K562 (cell line): Measurements from ENCODE around the gene CFAP92. TPM values are rescaled to one million over a fixed set of nuclear protein-coding genes. Genes with fewer than 3 reads are reported as not detected.

Experiments used
- BRF1 ChIP-seq: IDR thresholded peaks from 3 replicates; pipeline ENCODE4 v1.6.1; 2011; ENCODE audit warnings: borderline replicate concordance, mild to moderate bottlenecking; ENCODE audit not compliant: insufficient read length; ENCODE audit errors: extremely low read depth
- CCAR2 ChIP-seq: fragments of 200-400 bp; formaldehyde crosslinking; IDR thresholded peaks from 2 replicates; pipeline ENCODE4 v1.6.1; 2017; ENCODE audit warnings: mild to moderate bottlenecking, low read depth, low read length
- DPF2 ChIP-seq: fragments of 450-650 bp; IDR thresholded peaks from 2 replicates; pipeline ENCODE4 v1.6.1; 2016
- SRSF1 ChIP-seq: fragments of 200-400 bp; formaldehyde crosslinking; IDR thresholded peaks from 2 replicates; pipeline ENCODE4 v1.6.1; 2017; ENCODE audit warnings: mild to moderate bottlenecking, low read depth, low read length, moderate library complexity
- YY1 ChIP-seq, 3 experiments: IDR thresholded peaks; 2 replicates each; pipeline ENCODE4 v1.6.1; 2011; ENCODE audit warnings: low read length in 2 of 3, mild to moderate bottlenecking in 2 of 3, moderate library complexity in 2 of 3, borderline replicate concordance in 1 of 3, control low read depth in 1 of 3, low read depth in 1 of 3; ENCODE audit not compliant: insufficient read depth in 3 of 3, insufficient replicate concordance in 2 of 3, control insufficient read depth in 1 of 3, insufficient read length in 1 of 3; ENCODE audit errors: extremely low read depth in 1 of 3
- ZBED1 ChIP-seq: IDR thresholded peaks from 2 replicates; pipeline ENCODE4 v1.6.1; 2014
- ZKSCAN1 ChIP-seq: fragments of 150-350 bp; IDR thresholded peaks from 2 replicates; pipeline ENCODE4 v1.6.1; 2016; ENCODE audit warnings: low read depth, low read length
- ZNF3 ChIP-seq: fragments of 250-450 bp; sonication (Bioruptor Pico); IDR thresholded peaks from 2 replicates; pipeline ENCODE4 v1.5.0; 2021; ENCODE audit warnings: mild to moderate bottlenecking, moderate library complexity
- ZNF507 ChIP-seq: conservative IDR thresholded peaks from 2 replicates; pipeline ENCODE4 v1.6.1; 2017; ENCODE audit warnings: missing genetic modification characterization, missing compliant biosample characterization
- polyA plus RNA-seq, 8 experiments: library from polyadenylated mRNA; depleted of rRNA in 4 of 8; stranded (reverse) in 5 of 8; unstranded in 3 of 8; fragments of >200 nt; fragmentation: Nextera tagmentation in 2 of 8; fragmentation: Illumina TruSeq in 1 of 8; extraction: Ambion mirVana in 2 of 8; extraction: Trizol in 1 of 8; gene quantifications; 2 replicates each; pipeline versions ENCODE4 v1.2.1 to v1.2.3, GENCODE V29; 2011 to 2014; ENCODE audit warnings: inconsistent platforms in 1 of 8, missing spikeins in 1 of 8
- total RNA-seq, 7 experiments: library from RNA; depleted of rRNA in 6 of 7; stranded (reverse); fragments of >200 nt in 6 of 7; fragmentation: Illumina TruSeq in 2 of 7; extraction: Trizol in 2 of 7; gene quantifications; 2 replicates each; pipeline versions ENCODE4 v1.2.1 to v1.2.3, GENCODE V29; 2011 to 2021; ENCODE audit warnings: low replicate concordance in 1 of 7
- TF ChIP-seq, protein P1 (sequence below): fragments of 250-450 bp; sonication (Bioruptor Pico); IDR thresholded peaks from 2 replicates; pipeline ENCODE4 v1.8.0; 2021; ENCODE audit warnings: borderline replicate concordance, mild to moderate bottlenecking, moderate library complexity; ENCODE audit not compliant: poor library complexity, severe bottlenecking
- TF ChIP-seq, protein P2 (sequence below): fragments of 200-800 bp; sonication (Bioruptor generic); IDR thresholded peaks from 2 replicates; pipeline ENCODE4 v1.6.1; 2017; ENCODE audit warnings: missing genetic modification characterization, missing compliant biosample characterization
- TF ChIP-seq, protein P3 (sequence below): fragments of 200-600 bp; sonication (generic); IDR thresholded peaks from one replicate; pipeline ENCODE4 v1.6.1; 2012; ENCODE audit warnings: mild to moderate bottlenecking, low read depth, low read length, inconsistent platforms

Gene CFAP92
- total and polyA plus RNA-seq, 9 of the 15 experiments (the other 6 are each of a cell fraction or from before 2014, with no cell fraction given): 0.06 to 0.62 (median 0.36) TPM

DNA sequence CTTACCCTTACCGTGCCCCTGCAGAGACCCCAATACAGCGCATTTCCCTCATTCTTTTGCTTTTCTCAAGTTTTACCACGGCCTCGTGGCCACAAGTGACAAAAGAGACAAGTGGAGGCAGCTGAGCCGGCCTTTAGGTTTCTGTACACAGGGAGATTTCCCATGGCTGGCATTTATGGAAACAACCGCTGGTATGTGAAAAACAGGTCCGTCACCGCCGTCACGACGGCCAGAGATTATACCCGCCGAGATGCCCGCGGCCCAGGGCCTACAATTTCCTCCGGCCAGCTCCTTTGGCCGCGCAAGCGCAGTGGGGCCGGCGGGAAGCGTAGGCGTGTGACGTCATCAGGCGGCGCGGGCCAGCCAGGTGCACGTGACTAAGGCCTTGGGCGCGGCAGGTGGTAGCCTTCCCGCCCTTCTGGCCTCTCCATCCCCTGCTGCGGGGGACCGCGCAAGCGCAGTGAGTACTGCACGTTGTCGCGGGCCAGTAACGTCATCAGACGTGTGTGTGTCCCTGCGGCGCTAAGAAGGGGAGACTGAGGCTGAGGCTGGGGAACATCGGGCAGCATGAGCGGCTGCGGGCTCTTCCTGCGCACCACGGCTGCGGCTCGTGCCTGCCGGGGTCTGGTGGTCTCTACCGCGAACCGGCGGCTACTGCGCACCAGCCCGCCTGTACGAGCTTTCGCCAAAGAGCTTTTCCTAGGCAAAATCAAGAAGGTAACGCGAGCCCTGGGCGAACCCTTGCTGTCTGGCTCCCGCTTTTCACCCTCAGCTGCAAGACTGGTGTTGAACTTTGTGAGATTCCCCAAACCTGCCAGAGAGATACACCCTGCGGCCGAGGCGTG lies 114.5 kb downstream of the CFAP92 start, which contains the start of gene ACAD9 (continued):
- TF ChIP-seq, protein P1, sequence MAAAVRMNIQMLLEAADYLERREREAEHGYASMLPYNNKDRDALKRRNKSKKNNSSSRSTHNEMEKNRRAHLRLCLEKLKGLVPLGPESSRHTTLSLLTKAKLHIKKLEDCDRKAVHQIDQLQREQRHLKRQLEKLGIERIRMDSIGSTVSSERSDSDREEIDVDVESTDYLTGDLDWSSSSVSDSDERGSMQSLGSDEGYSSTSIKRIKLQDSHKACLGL (CRISPR knock-in tag): peak; percentile 85
- 0 out of 2 replicates have a peak, but pooled peaks have one; percentile 64 for TF ChIP-seq ZKSCAN1
- TF ChIP-seq, protein P2, sequence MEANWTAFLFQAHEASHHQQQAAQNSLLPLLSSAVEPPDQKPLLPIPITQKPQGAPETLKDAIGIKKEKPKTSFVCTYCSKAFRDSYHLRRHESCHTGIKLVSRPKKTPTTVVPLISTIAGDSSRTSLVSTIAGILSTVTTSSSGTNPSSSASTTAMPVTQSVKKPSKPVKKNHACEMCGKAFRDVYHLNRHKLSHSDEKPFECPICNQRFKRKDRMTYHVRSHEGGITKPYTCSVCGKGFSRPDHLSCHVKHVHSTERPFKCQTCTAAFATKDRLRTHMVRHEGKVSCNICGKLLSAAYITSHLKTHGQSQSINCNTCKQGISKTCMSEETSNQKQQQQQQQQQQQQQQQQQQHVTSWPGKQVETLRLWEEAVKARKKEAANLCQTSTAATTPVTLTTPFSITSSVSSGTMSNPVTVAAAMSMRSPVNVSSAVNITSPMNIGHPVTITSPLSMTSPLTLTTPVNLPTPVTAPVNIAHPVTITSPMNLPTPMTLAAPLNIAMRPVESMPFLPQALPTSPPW (CRISPR knock-in tag): peak; percentile 52; the same call in 1 of the 2 replicates
- TF ChIP-seq, protein P3, sequence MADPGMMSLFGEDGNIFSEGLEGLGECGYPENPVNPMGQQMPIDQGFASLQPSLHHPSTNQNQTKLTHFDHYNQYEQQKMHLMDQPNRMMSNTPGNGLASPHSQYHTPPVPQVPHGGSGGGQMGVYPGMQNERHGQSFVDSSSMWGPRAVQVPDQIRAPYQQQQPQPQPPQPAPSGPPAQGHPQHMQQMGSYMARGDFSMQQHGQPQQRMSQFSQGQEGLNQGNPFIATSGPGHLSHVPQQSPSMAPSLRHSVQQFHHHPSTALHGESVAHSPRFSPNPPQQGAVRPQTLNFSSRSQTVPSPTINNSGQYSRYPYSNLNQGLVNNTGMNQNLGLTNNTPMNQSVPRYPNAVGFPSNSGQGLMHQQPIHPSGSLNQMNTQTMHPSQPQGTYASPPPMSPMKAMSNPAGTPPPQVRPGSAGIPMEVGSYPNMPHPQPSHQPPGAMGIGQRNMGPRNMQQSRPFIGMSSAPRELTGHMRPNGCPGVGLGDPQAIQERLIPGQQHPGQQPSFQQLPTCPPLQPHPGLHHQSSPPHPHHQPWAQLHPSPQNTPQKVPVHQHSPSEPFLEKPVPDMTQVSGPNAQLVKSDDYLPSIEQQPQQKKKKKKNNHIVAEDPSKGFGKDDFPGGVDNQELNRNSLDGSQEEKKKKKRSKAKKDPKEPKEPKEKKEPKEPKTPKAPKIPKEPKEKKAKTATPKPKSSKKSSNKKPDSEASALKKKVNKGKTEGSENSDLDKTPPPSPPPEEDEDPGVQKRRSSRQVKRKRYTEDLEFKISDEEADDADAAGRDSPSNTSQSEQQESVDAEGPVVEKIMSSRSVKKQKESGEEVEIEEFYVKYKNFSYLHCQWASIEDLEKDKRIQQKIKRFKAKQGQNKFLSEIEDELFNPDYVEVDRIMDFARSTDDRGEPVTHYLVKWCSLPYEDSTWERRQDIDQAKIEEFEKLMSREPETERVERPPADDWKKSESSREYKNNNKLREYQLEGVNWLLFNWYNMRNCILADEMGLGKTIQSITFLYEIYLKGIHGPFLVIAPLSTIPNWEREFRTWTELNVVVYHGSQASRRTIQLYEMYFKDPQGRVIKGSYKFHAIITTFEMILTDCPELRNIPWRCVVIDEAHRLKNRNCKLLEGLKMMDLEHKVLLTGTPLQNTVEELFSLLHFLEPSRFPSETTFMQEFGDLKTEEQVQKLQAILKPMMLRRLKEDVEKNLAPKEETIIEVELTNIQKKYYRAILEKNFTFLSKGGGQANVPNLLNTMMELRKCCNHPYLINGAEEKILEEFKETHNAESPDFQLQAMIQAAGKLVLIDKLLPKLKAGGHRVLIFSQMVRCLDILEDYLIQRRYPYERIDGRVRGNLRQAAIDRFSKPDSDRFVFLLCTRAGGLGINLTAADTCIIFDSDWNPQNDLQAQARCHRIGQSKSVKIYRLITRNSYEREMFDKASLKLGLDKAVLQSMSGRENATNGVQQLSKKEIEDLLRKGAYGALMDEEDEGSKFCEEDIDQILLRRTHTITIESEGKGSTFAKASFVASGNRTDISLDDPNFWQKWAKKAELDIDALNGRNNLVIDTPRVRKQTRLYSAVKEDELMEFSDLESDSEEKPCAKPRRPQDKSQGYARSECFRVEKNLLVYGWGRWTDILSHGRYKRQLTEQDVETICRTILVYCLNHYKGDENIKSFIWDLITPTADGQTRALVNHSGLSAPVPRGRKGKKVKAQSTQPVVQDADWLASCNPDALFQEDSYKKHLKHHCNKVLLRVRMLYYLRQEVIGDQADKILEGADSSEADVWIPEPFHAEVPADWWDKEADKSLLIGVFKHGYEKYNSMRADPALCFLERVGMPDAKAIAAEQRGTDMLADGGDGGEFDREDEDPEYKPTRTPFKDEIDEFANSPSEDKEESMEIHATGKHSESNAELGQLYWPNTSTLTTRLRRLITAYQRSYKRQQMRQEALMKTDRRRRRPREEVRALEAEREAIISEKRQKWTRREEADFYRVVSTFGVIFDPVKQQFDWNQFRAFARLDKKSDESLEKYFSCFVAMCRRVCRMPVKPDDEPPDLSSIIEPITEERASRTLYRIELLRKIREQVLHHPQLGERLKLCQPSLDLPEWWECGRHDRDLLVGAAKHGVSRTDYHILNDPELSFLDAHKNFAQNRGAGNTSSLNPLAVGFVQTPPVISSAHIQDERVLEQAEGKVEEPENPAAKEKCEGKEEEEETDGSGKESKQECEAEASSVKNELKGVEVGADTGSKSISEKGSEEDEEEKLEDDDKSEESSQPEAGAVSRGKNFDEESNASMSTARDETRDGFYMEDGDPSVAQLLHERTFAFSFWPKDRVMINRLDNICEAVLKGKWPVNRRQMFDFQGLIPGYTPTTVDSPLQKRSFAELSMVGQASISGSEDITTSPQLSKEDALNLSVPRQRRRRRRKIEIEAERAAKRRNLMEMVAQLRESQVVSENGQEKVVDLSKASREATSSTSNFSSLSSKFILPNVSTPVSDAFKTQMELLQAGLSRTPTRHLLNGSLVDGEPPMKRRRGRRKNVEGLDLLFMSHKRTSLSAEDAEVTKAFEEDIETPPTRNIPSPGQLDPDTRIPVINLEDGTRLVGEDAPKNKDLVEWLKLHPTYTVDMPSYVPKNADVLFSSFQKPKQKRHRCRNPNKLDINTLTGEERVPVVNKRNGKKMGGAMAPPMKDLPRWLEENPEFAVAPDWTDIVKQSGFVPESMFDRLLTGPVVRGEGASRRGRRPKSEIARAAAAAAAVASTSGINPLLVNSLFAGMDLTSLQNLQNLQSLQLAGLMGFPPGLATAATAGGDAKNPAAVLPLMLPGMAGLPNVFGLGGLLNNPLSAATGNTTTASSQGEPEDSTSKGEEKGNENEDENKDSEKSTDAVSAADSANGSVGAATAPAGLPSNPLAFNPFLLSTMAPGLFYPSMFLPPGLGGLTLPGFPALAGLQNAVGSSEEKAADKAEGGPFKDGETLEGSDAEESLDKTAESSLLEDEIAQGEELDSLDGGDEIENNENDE: no peak
- no peak for TF ChIP-seq ZBED1
- no peak for TF ChIP-seq ZNF3 (CRISPR knock-in tag)
- TF ChIP-seq ZNF507 (tag): no peak
- TF ChIP-seq SRSF1: no peak
- TF ChIP-seq DPF2: no peak; the same call in 1 of the 2 replicates
- TF ChIP-seq CCAR2: no peak
- no peak for TF ChIP-seq BRF1
- peak in 2 of 3 experiments; percentile 7 to 17 for TF ChIP-seq YY1 (IDR thresholded peaks at IDR 0.05; ENCODE audit: borderline replicate concordance in 1 of 3, control insufficient read depth in 1 of 3, extremely low read depth in 1 of 3, insufficient read depth in 3 of 3, insufficient read length in 1 of 3, insufficient replicate concordance in 2 of 3, low read depth in 1 of 3, low read length in 2 of 3)
